ENCODE results near the gene TTLL11.

- TF ChIP-seq POLR2AphosphoS5 (IDR thresholded peaks at IDR 0.05) (no peak), CTCF (IDR thresholded peaks at IDR 0.05) (no peak), POLR2A (IDR thresholded peaks at IDR 0.05) (no peak)
These were observed 232.4 kb downstream of the TTLL11 start for GRCh38 chr9:121860744-121861143.

Data from prostate gland (tissue), 2 donors.